Activated T-helper 1 cell treated with Interleukin-2 at 50 U/mL for 16 hours (primary cell): ENCODE results near the gene TSPAN18.

Experiments used
- DNase-seq: peaks from one replicate; pipeline ENCODE4 v3.0.0-alpha.2; 2020; ENCODE audit warnings: low read depth

Gene TSPAN18

DNA sequence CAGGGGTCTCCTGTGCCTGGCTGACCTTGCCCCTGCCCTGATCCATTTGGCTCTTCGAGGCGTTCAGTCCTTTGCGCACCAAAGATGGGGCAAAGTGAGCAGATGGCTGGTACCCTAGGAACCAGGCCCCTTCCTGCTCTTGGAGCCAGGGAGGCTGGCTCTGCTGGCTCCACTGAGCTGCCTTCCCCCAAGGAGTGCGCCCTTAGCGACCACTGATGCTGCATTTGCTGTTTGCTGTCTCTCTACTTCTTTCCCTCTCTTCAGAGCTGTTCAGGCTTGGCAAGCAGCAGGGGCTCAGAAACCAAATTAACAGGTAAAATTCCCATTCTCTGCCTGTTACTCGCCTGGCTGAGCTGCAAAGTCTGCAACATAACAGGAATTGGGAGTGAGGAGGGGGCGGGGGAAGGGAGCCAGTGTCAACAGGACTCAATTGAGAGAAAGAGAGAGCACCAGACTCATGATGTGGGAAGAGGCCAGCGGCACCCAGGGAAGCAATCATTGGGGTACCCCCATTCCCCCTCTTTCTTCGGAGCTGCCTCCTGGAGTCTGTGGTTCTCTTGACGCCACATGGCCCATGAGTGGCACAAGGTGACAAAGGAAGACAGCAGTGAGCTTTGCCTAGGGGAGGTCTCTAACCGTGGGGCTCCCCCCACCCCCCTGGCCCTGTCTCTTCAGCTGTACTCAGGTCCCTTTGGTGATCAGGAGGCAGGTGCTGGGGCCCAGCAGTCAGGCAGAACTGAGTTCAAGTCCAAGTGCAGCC lies 121.6 kb downstream of the TSPAN18 start:
- no peak for DNase-seq

DNA sequence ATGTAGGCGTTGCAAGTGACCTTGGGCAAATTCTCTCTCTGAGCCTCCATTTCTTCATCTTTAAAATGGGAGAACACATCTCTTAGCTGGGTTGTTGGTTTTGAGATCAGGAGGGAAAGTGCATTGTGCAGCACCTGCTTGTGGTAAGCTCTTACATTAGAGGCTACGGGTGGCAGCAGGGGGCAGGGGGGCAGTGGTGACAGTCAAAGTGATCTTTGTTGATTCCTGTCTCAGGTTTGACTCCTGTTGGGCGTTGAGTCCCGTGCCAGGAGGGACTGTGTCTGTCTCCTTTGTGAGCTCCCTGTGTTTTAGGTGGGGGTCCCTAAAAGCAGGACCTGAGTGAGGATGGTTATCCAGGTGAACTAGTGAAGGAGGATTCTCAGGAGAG lies 122.2 kb downstream of the TSPAN18 start:
- no peak for DNase-seq

DNA sequence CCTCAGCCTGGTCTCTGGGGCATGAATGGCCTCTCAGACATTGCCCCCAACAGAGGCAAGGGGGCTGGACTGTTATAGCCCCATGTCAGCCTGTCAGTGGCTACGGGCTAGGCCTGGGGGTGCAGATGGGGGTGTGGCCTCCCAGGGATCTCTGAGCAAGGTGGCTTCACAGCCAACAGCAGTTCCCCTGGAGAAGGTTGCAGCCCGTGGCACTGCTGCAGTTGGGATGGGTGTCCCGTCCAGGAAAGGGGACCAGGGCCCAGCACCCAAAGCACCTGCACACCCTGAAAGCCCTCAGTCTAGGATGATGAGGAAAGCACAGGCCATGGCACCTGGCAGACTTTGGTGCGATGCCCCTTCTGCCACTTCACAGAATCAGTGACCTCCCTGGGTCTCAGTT lies 122.7 kb downstream of the TSPAN18 start:
- no peak for DNase-seq

DNA sequence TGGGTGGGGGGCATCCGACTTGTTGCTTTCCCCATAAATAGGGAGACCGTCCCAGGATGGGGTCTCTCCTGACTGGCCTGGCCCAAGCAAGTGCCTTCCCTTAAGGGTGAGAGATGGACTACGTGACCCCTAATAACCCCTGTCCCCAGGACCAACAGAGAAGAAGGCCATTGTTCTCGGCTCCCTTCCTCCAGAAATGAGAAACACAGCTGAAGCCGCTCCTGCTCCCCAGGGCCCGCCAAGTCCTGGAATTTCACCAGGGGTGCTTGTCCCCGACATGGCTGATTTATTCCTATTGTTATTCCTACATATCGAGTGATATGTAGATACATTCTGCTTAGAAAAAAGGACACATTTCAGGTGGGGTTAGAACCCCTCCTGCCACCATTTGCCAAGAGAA lies 123.2 kb downstream of the TSPAN18 start:
- DNase-seq: no peak

DNA sequence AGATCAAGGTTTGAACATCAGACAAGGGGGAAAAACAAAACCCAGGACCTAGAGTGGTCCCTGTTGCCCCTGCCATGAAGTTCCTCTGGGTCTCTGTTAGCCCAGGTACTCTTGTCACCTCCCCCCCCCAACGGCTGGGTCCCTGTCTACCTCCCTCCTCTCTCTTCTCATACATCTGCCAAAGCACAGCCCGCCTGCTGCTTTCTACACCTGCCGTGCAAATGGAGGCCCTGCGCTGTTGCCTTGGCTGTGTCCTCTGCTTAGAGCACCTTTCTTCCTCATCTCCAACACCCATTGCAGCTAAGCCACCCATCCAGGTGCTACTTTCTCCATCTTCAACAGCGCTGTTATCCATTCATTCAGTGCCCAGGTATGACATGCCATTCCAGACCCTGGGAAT lies 124.7 kb downstream of the TSPAN18 start:
- no peak for DNase-seq

DNA sequence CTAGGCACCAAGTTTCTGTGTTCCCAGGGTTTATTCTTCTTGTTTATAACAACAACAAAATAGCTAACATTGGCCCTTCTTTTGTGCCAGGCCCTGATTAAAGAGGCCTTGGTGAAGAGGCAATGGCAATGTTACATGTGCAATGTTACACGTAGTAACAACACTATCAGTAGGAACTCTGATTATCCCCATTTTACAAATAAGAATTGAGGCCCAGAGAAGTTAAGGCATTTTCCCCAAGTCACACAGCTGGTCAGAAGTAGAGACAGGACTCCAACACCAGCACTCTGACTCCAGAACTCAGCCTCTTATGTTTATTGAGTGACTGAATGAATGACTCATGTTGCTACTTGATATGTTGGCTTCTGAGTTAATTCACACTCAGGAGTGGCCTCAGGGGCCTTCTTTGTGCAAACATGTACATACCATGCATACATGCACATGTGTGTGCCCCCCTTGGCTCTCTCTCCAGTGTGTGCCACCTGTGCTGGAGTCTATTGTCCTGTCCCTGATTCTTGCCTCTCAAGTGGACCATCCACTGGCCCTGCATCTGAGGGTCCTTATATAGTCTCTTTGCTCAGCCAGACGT lies 125.5 kb downstream of the TSPAN18 start:
- DNase-seq: no peak

DNA sequence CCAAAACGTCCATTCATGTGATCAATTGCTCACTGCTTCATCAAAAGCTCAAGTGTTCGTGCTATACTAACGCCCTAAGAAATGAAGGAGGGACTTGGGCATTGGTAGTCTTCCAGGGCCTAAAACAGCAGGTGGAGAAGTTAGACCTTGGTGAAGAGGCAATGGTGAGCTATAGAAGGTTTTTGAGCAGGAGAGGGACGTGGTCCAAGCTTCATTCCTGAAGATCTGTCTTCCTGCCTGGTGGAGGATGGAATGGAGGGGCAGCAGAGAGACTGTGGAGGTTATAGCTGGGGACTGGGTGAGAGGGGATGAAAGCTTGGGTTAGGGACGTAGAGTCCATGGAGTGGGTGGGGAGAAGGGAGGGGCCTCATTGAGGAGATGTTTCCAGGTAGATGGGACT lies 126.2 kb downstream of the TSPAN18 start:
- DNase-seq: no peak

DNA sequence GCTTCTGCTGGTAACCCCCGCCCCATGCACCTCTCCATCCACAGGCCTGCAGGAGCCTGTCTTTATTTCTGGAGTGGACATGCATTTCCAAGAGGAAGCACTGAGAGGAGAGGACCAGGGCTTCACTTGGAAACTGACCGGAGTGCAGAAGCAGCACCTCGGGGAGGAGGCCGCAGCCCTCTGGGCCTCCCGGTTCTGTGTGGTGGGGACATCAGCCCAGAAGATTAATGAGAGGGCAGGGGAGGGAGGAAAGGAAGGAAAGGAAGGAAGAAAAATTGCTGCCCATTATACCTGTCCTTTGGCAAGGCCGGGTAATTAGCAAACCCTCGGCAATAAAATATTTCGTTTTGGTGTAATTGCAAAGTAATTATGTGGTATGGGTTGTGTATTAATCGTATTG lies 126.9 kb downstream of the TSPAN18 start:
- no peak for DNase-seq

DNA sequence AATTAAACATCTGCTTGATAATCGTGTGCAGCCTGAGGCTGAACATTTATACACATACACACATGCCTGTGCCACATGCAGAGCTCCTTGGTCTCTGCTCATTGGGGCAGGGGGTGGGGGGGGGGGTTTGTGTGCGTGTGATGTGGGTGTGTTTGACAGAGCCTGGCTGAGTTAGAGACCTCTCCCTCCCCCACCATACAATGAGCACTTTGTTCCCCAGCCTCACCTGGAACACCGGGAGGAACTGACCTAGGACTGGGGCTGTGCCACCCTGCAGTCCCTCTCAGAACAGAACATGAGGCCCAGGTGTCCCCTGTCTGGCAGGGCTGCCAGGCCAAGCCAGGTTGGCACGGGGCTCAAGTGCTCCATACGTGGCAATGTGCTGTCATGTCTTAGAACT lies 127.3 kb downstream of the TSPAN18 start:
- DNase-seq: no peak

DNA sequence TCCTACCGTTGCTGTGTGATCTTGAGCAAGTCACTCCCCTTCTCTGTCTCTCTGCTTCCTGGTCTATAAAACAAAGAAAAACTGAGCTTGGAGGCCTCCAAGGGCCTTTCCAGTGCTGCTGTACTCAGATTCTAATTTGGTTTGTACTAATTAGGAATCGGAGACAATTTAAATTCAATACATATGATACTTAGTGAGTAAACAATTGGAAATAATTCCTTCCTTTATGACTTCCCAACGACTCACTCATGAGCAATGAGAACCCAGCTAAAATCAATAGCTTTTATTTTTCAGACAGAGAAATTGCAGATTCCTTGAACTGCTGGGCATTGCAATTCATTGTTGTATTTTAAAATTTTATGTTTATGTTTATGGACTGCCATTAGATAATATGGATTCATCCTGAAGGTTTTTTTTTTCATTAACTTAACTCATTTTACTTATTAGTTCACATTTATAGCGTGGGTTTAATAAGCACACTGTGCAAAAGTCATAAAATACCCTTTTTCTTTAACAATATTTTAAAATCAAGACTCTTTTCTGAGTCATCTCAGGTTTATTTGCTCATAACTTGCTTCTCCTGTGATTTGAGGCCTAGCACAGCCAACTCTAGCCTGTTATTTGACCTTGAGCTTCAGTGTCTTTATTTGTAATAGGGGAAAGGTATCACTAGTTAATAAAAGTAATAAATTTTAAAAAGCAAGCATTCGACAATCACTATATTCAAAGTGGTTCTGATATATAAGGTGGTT lies 128.2 kb downstream of the TSPAN18 start:
- DNase-seq: no peak

DNA sequence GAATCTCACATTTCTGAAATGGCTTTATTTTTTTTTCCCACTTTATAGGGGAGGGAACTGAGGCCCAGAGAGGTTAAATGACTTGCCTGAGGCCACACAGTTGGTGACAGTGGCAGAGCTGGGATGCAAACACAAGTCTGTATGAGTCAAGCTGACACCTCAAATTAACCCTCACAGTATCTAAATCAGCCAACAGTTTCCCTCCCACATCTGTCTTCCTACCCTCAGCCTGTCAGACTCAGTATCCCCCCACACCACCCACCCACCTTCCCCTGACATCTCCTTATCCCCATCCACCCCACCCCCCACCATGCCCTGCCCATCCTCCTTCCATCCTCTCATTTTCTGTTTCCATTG lies 128.7 kb downstream of the TSPAN18 start:
- no peak for DNase-seq

DNA sequence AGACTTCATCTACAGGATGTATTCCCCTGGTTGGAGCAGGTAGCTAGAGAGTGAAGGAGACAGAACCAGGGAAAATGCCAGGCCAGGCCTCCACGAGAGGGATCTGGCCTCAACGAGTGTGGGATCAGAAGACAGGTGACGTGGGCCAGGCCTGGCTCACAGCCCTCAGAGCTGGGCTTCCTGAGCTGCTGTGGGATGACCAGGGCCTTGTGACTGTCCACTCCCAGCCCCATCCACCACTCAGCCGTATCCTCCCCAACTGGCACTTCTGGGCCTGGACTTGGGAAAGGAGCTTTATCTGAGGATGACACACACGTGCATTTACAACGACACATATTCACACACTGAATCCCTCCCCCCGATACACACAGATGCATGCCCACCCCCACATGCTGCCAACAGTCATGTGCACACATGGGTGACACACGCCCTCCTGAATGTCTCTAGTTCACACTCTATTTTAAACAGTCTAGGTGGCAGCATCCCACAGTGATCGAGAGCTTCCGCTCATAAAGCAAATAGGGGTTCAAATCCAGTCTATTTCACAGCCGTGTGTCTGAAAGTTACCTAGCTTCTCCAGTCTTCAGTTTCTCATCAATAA lies 130.8 kb downstream of the TSPAN18 start:
- DNase-seq: no peak

DNA sequence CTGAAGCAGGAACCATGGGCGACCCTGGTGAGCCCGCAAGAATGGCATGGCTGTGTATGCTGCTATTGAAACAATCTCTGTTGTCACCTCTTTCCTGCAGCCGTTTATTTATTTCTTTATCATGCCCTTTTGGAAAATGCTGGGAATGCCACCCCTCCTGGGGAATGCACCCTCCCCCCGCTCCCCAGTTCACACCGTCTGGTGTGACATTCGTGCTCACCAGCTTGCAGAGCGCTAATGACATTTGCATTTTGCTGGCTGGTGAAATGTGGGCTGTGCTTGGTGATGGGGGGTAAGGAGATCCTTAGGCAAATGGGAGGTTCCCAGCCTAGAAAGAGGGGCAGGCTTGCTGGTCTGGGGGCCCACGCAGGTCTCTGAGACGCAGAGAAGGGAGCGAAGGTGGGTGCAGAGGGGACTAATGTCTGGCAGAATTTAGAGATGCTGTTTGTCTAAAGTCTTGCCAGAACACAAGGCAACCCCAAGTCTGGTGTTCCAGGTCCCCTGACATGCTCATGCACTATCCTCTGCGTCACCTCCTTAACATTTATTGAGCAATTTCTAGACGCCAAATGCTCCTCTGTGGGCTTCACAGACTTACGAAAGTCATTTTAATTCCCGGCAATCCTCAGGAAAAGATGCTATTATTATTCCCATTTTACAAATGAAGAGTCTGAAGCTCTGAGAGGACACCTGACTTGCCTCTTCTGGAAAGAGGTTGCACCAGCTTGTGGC lies 132.2 kb downstream of the TSPAN18 start:
- DNase-seq: no peak

DNA sequence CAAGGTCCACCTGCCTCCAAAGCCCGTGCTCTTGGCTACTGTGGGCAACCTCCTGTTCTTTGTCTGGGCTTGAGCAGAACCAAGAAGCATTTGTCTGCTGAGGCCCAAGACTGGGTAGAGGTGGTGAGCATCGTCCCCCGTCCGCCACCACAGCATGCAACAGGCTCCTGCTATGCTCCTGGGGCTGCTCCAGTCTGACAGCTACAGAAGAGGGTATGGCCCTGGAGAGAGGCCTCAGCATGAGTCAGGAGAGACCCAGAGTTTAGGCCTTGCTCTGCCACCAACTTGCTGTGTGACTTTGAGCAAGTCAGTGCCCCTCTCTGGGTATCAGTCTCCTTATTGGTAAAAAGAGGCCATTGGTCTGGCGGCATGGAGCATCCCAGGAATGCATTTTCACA lies 132.8 kb downstream of the TSPAN18 start:
- DNase-seq: no peak

DNA sequence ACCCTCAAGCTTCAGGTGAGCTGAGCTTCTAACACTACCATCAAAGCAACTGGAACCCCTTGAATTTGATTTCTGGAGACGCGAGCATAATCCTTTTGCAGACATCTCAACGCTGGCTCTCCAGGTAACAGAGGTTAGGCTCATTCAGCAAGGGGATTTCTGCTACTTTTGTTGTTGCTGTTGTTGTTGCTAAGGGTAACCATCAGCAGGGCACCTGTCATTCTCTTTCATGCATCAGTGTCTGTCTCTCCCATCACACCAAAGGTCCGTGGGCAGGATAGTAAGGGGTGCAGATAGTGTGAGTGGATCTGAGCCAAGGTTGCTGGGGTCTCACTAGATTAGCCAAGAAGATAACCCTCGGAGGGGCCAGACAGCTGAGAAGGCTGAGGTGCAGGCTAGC lies 133.6 kb downstream of the TSPAN18 start:
- no peak for DNase-seq

DNA sequence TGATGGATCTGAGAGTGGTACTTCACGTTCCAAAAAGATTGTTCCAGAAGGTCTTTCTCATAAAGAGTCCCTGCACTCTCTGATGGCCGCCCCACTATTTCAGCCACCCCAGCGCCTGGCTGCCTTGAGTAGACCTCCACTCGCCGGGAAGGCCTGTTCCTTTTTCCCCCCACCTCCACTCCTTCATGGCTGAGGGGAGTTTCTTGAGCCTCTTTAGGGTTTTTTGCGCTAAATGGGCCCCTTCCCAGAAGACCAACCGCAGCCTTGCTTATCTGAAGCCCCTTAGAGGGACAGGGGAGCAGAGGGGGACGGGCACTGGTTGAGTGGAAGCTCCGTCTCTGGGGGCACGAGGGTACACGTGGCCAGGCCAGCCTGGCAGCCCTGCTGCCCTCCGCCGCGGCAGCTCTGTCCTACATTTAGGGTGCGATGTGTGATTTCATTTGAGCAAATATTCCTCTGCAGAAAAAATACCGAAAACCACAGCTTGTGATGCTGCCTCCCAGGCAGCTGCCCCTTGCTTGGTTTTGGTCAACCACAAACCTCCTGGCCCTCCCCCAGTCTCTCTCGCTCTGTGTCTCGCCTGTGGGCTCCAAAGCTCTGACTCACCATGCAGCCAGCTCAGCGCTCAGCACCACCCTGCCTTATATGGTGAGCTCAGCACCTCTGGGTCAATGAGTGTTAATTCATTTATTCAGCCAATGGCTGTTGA lies 135.2 kb downstream of the TSPAN18 start:
- peak; percentile 62 for DNase-seq

DNA sequence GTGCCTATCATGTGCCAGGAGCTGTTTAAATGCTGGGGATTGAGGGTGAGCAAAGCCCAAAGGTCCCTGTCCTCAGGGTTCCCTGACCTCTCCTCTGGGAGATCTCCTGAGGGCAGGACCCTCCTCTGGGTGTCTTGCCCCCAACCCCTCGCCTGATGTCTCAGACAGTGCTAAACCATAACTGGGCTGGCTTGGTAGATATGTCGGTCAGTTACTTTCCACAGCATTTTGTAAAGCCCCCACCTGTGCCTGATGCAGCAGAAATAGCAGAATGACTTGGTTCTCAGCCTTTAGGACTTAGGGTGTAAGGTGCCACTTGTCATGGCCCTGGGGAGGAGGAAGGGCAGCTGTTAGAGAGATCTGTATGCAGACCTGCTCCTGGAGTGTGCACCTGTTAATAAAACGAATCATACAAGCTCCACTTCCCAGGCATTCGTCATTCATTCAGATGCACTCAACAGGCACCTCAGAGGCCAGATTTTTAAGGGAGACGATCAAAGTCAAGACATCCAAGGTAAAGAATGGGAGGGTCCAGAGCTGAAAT lies 135.9 kb downstream of the TSPAN18 start:
- no peak for DNase-seq

DNA sequence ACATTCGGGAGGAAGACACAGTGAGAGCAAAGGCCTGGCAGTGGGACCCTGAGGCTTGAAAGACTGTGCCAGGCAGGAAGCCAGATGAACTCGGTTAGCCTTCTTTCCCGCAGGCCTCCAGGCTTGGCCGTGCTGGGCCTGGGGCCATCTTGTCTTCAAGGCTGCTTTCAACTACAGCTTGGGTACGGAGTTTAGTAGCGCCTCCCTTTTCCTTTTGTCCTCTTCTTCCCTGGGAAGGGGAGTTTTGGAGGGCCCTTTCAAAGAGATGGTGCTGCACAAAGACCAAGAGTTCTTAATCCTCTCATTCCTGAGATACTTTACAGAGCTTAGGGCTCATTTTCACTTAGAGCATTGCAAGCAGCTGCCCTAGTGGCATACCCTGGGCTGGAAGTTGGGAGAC lies 136.5 kb downstream of the TSPAN18 start:
- DNase-seq: no peak

DNA sequence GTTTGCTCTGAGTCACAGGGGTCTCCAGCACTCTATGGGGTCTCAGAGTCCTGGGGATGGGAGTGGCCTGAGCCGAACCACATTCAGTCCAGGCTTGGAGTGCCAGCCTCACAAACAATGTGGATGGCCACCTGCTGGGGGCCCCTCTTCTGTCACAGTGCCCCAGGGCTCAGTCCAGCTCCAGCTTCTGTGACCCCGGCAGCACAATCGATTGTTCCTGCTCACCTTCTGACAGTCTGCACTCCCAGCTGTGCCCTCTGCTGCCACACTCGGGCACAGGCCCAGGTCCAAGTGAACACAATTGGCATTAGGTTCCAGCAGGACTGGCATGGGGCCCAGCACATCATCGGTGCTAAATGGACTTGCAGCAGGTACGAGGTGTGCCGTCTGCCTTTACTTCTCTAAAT lies 139.1 kb downstream of the TSPAN18 start:
- no peak for DNase-seq

DNA sequence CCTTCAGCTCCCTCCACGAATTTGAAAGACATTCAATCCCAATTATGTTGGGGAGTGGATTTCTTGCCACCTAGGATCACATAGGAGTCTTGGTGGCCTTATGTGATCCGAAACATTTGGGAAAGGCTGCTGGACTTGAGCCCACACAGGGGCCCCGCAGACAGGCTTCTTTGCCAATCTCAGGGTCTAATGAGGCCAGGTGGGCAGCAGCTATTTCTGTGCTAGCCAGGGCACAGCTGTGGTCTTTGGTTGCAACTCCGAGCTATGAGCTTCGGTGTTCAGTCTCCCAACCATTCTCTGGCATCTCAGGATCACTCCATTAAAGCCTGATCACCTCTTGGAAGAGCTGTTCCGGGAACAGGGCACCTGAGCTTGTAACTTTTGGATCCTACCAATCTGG lies 139.5 kb downstream of the TSPAN18 start:
- DNase-seq: no peak

DNA sequence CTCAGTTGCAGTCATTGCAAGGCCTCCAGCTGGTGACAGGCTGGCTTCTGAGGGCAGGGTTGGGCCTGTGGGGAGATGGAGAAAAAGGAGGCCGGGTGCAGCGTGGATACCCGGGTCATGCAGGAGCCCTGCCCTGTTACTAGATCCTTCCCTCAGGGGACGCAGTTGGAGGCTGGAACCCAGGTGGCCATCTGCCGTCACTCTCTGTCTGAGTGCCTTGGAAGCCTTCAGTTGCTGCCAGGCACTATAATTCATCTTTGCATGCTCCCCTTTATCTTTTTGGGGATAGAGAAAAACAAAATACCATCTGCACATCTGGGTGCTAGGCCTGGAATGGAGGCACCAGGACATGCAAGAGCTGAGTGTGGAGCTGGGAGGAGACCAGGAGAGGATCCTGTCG lies 141.3 kb downstream of the TSPAN18 start:
- no peak for DNase-seq
